H9 (cell line): ENCODE data around the gene LIN54. TPM values are rescaled to one million over a fixed set of nuclear protein-coding genes. Genes with fewer than 3 reads are reported as not detected.
"Not testable (repeated sequence)": the region's sequence is repeated elsewhere in the genome, so short reads cannot be mapped to it uniquely, and the experiment has no call there.

Source experiments
- DNase-seq: peaks from one replicate; pipeline ENCODE4 v3.0.0-alpha.2; 2017
- H2AFZ ChIP-seq: one replicate; pipeline ENCODE4 v1.6.1; 2013; ENCODE audit warnings: mild to moderate bottlenecking, low read length, control low read depth, moderate library complexity
- H2AK5ac ChIP-seq: 2 replicates; pipeline ENCODE4 v1.6.1; 2013; ENCODE audit warnings: low read length, control low read depth, mixed read lengths; ENCODE audit not compliant: insufficient read length
- H2BK120ac ChIP-seq: one replicate; pipeline ENCODE4 v1.6.1; 2013; ENCODE audit warnings: low read depth, mild to moderate bottlenecking, low read length, control low read depth, inconsistent platforms; ENCODE audit not compliant: poor library complexity, severe bottlenecking
- H2BK12ac ChIP-seq: 2 replicates; pipeline ENCODE4 v1.6.1; 2013; ENCODE audit warnings: low read length, control low read depth, mixed read lengths, low read depth; ENCODE audit not compliant: insufficient read length
- H2BK15ac ChIP-seq: 2 replicates; pipeline ENCODE4 v1.6.1; 2013; ENCODE audit warnings: low read depth, low read length, control low read depth
- H2BK20ac ChIP-seq: one replicate; pipeline ENCODE4 v1.6.1; 2013; ENCODE audit warnings: low read depth, mild to moderate bottlenecking, low read length, control low read depth, inconsistent platforms; ENCODE audit not compliant: poor library complexity, severe bottlenecking
- H2BK5ac ChIP-seq: 2 replicates; pipeline ENCODE4 v1.6.1; 2013; ENCODE audit warnings: low read length, control low read depth, mixed read lengths; ENCODE audit not compliant: insufficient read length
- H3K14ac ChIP-seq: 2 replicates; pipeline ENCODE4 v1.6.1; 2013; ENCODE audit warnings: low read length, control low read depth; ENCODE audit not compliant: insufficient read depth
- H3K18ac ChIP-seq: 2 replicates; pipeline ENCODE4 v1.6.1; 2013; ENCODE audit warnings: low read depth, mild to moderate bottlenecking, mixed read lengths, low read length, control low read depth; ENCODE audit not compliant: insufficient read length
- H3K23ac ChIP-seq: 2 replicates; pipeline ENCODE4 v1.6.1; 2013; ENCODE audit warnings: low read length, control low read depth, mixed read lengths, low read depth; ENCODE audit not compliant: insufficient read length
- H3K23me2 ChIP-seq: 2 replicates; pipeline ENCODE4 v1.6.1; 2013; ENCODE audit warnings: low read depth, mild to moderate bottlenecking, mixed read lengths, low read length, control low read depth; ENCODE audit not compliant: insufficient read length, poor library complexity, severe bottlenecking
- H3K27ac ChIP-seq: 2 replicates; pipeline ENCODE4 v1.5.1; 2013; ENCODE audit warnings: low read length, control low read depth, mixed read lengths, low read depth; ENCODE audit not compliant: insufficient read length
- H3K27me3 ChIP-seq: 2 replicates; pipeline ENCODE4 v1.6.1; 2013; ENCODE audit warnings: low read length, control low read depth, inconsistent platforms; ENCODE audit not compliant: insufficient read depth
- H3K4ac ChIP-seq: 2 replicates; pipeline ENCODE4 v1.6.1; 2013; ENCODE audit warnings: low read depth, mild to moderate bottlenecking, control low read depth, inconsistent platforms, low read length, moderate library complexity
- H3K4me1 ChIP-seq: 2 replicates; pipeline ENCODE4 v1.6.1; 2013; ENCODE audit warnings: low read length, control low read depth, inconsistent platforms; ENCODE audit not compliant: insufficient read depth
- H3K4me2 ChIP-seq: 2 replicates; pipeline ENCODE4 v1.6.1; 2013; ENCODE audit warnings: low read length, control low read depth, mixed read lengths; ENCODE audit not compliant: insufficient read length, insufficient read depth
- H3K56ac ChIP-seq: 2 replicates; pipeline ENCODE4 v1.6.1; 2013; ENCODE audit warnings: low read depth, mild to moderate bottlenecking, mixed read lengths, low read length, control low read depth; ENCODE audit not compliant: insufficient read length
- H3K79me1 ChIP-seq: 2 replicates; pipeline ENCODE4 v1.6.1; 2013; ENCODE audit warnings: low read depth, mild to moderate bottlenecking, moderate library complexity, low read length, control low read depth, inconsistent platforms; ENCODE audit not compliant: insufficient read depth, poor library complexity, severe bottlenecking
- H3K79me2 ChIP-seq: 2 replicates; pipeline ENCODE4 v1.6.1; 2013; ENCODE audit warnings: low read length, control low read depth, inconsistent platforms; ENCODE audit not compliant: insufficient read depth
- H3K9ac ChIP-seq: 2 replicates; pipeline ENCODE4 v1.6.1; 2013; ENCODE audit warnings: low read length, control low read depth, mixed read lengths; ENCODE audit not compliant: insufficient read length; ENCODE audit errors: extremely low read depth
- H3K9me3 ChIP-seq: one replicate; pipeline ENCODE4 v1.6.1; 2013; ENCODE audit warnings: low read depth, low read length, inconsistent platforms; ENCODE audit not compliant: control insufficient read depth
- H3T11ph ChIP-seq: one replicate; pipeline ENCODE4 v1.6.1; 2013; ENCODE audit warnings: mild to moderate bottlenecking, low read length, control low read depth, inconsistent platforms
- H4K20me1 ChIP-seq: one replicate; pipeline ENCODE4 v1.6.1; 2013; ENCODE audit not compliant: control insufficient read depth, insufficient read length, insufficient read depth
- H4K5ac ChIP-seq: 2 replicates; pipeline ENCODE4 v1.6.1; 2013; ENCODE audit warnings: low read depth, mild to moderate bottlenecking, mixed read lengths, low read length, control low read depth; ENCODE audit not compliant: insufficient read length
- H4K8ac ChIP-seq: replicated peaks from 2 replicates; pipeline ENCODE4 v1.6.1; 2013; ENCODE audit warnings: low read length, control low read depth, mixed read lengths, low read depth; ENCODE audit not compliant: insufficient read length
- H4K91ac ChIP-seq: 2 replicates; pipeline ENCODE4 v1.6.1; 2013; ENCODE audit warnings: low read depth, mild to moderate bottlenecking, moderate library complexity, mixed read lengths, low read length, control low read depth; ENCODE audit not compliant: insufficient read length
- H3K27ac Mint-ChIP-seq, 3 experiments: 2 replicates in 2 of 3; 3 replicates in 1 of 3; pipeline ENCODE4 v1.8.0; 2020 to 2021; ENCODE audit warnings: mixed read lengths in 3 of 3, mild to moderate bottlenecking in 1 of 3, moderate library complexity in 1 of 3
- H3K27me3 Mint-ChIP-seq: 2 replicates; pipeline ENCODE4 v1.8.0; 2021; ENCODE audit warnings: low read depth, mild to moderate bottlenecking, moderate library complexity, mixed read lengths
- H3K36me3 Mint-ChIP-seq, 3 experiments: 2 replicates in 2 of 3; 3 replicates in 1 of 3; pipeline ENCODE4 v1.8.0; 2020 to 2021; ENCODE audit warnings: low read depth in 3 of 3, mixed read lengths in 3 of 3; ENCODE audit not compliant: insufficient read depth in 1 of 3
- H3K4me1 Mint-ChIP-seq, 2 experiments: 2 replicates each; pipeline ENCODE4 v1.8.0; 2020; ENCODE audit warnings: mixed read lengths in 2 of 2
- H3K4me3 Mint-ChIP-seq, 2 experiments: 2 replicates in 1 of 2; 3 replicates in 1 of 2; pipeline ENCODE4 v1.8.0; 2020 to 2021; ENCODE audit warnings: mild to moderate bottlenecking in 2 of 2, mixed read lengths in 2 of 2, moderate library complexity in 1 of 2
- H3K9me3 Mint-ChIP-seq, 2 experiments: 2 replicates in 1 of 2; 3 replicates in 1 of 2; pipeline ENCODE4 v1.8.0; 2020; ENCODE audit warnings: mild to moderate bottlenecking in 2 of 2, mixed read lengths in 2 of 2, moderate library complexity in 1 of 2
- WGBS: extraction: QIAGEN DNeasy Blood & Tissue Kit; methylation state at CpG from one replicate; pipeline ENCODE4 v1.1.7; 2013; ENCODE audit warnings: missing lambda C conversion rate, low lambda C conversion rate, mixed read lengths; ENCODE audit not compliant: insufficient read length; ENCODE audit errors: extremely low coverage; 5-methylcytosine and 5-hydroxymethylcytosine counted together
- total RNA-seq: library from RNA; stranded (reverse); gene quantifications from 2 replicates; pipeline ENCODE4 v1.2.1, GENCODE V29; 2021
- TF ChIP-seq, protein P1 (sequence below): fragments of 200-600 bp; sonication (generic); conservative IDR thresholded peaks from 3 replicates; pipeline ENCODE4 v1.8.0; 2021; ENCODE audit warnings: antibody characterized with exemption, mild to moderate bottlenecking

Gene LIN54
- total RNA-seq, 1 experiment from 2014 or later: 16.3 TPM

DNA sequence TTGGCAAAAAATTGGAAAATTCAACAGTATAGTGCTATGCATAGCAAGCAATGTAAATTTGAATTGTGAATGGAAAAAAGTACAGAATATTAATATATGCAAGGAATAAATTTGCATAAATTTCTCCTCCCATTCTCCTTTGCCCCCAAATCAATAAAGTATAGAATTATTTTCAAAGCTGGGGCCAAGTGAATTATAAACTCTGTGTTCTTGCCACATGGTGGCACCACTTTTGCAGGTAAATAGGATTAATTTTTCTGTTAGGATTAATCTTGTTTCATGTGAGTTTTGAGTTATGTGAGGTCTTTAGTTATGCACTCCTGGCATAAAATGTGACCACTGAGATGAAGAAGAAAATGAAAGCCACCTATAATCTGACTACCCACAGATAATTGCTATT, 44.3 kb upstream of the LIN54 start:
- TF ChIP-seq, protein P1, sequence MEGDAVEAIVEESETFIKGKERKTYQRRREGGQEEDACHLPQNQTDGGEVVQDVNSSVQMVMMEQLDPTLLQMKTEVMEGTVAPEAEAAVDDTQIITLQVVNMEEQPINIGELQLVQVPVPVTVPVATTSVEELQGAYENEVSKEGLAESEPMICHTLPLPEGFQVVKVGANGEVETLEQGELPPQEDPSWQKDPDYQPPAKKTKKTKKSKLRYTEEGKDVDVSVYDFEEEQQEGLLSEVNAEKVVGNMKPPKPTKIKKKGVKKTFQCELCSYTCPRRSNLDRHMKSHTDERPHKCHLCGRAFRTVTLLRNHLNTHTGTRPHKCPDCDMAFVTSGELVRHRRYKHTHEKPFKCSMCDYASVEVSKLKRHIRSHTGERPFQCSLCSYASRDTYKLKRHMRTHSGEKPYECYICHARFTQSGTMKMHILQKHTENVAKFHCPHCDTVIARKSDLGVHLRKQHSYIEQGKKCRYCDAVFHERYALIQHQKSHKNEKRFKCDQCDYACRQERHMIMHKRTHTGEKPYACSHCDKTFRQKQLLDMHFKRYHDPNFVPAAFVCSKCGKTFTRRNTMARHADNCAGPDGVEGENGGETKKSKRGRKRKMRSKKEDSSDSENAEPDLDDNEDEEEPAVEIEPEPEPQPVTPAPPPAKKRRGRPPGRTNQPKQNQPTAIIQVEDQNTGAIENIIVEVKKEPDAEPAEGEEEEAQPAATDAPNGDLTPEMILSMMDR: peak; percentile 36; the same call in 2 of the 3 replicates
- Histone ChIP-seq H2BK20ac (no peak overlapping the region), H3K27ac (no peak overlapping the region), H4K91ac (no peak overlapping the region), H3T11ph (no peak overlapping the region), H4K5ac (no peak overlapping the region), H2BK12ac (no peak overlapping the region), H4K20me1 (no peaks in the 10 kb centered on the region), H3K9me3 (no peaks in the 10 kb centered on the region), H4K8ac (no peak overlapping the region), H2BK15ac (no peak overlapping the region), H2AFZ (no peak overlapping the region), H3K9ac (no peak overlapping the region), H2BK5ac (no peak overlapping the region), H3K4me2 (no peak overlapping the region), H3K4ac (no peak overlapping the region), H3K79me1 (no peaks in the 10 kb centered on the region), H3K56ac (no peak overlapping the region), H3K14ac (no peak overlapping the region), H3K23ac (no peak overlapping the region), H3K18ac (no peak overlapping the region), H2BK120ac (no peak overlapping the region), H2AK5ac (no peak overlapping the region), H3K27me3 (no peaks in the 10 kb centered on the region), H3K23me2 (no peaks in the 10 kb centered on the region), H3K79me2 (no peaks in the 10 kb centered on the region), H3K4me1 (no peaks in the 10 kb centered on the region)
- Mint-ChIP-seq H3K4me3 (no peak overlapping the region), H3K36me3 (peaks cover 14 to 45% (median 34%) of the 10 kb centered on the region in 3 experiments; a peak in 5 of 7 replicates), H3K27me3 (no peaks in the 10 kb centered on the region), H3K9me3 (no peaks in the 10 kb centered on the region; a peak in 2 of 5 replicates), H3K4me1 (peaks cover 3 to 4% of the 10 kb centered on the region in 2 experiments; a peak in 1 of 4 replicates), H3K27ac (no peak overlapping the region)
- no peak for DNase-seq

DNA sequence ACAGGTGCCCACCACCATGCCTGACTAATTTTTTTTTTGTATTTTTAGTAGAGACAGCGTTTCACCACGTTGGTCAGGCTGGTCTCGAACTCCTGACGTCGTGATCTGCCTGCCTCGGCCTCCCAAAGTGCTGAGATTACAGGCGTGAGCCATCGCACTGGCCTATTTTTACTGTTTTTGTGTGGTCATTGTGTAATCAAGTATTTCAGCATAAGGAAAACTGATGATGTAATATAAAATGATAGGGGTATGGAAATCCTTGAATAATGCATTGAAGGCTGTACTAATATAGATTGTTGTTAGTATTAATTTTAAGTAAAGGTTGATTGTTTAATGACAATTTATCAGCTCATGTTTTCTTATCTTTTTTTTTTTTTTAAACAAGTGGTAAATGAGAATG, 38.2 kb upstream of the LIN54 start:
- not testable (repeated sequence) for H2AFZ ChIP-seq, H2BK12ac ChIP-seq, H3K27me3 Mint-ChIP-seq, H3K9me3 ChIP-seq, H4K20me1 ChIP-seq, H3K79me2 ChIP-seq, H3K4me3 Mint-ChIP-seq, H3K4me1 Mint-ChIP-seq, H3K4ac ChIP-seq, H4K5ac ChIP-seq, DNase-seq, H2BK20ac ChIP-seq, H3K27ac Mint-ChIP-seq, H3K27me3 ChIP-seq, H2BK15ac ChIP-seq, H2AK5ac ChIP-seq, H2BK120ac ChIP-seq, H3K4me2 ChIP-seq, H3K18ac ChIP-seq, H3K79me1 ChIP-seq, H3K27ac ChIP-seq, H4K91ac ChIP-seq, H3K9me3 Mint-ChIP-seq, H3K9ac ChIP-seq, H3K23ac ChIP-seq, H4K8ac ChIP-seq, H3K4me1 ChIP-seq, H3K14ac ChIP-seq, H3T11ph ChIP-seq, H3K56ac ChIP-seq, H2BK5ac ChIP-seq, H3K23me2 ChIP-seq
- peaks cover 10 to 29% (median 26%) of the 10 kb centered on the region in 3 experiments; a peak in 5 of 7 replicates for H3K36me3 Mint-ChIP-seq
- no CpG with 5 or more reads among the region's 8 CpGs for WGBS
